Tibial nerve (tissue), 4 donors: ENCODE results near the gene RUNX1. TPM values are rescaled to one million over a fixed set of nuclear protein-coding genes. Genes with fewer than 3 reads are reported as not detected.

ENCODE experiments used
- DNase-seq, 2 donors: peaks; one replicate each; pipeline ENCODE4 v3.0.0-alpha.2; 2019; ENCODE audit warnings: low spot score in 2 of 2
- H3K27ac ChIP-seq, 4 donors: fragments of 200-600 bp; sonication (generic) in 3 of 4; one replicate each; pipeline ENCODE4 v1.5.1; 2017 to 2019; ENCODE audit warnings: mild to moderate bottlenecking in 1 of 4
- H3K27me3 ChIP-seq, 2 donors: fragments of 200-600 bp; sonication (generic) in 1 of 2; one replicate each; pipeline versions ENCODE4 v1.5.1 to v1.6.0; 2017 to 2019
- H3K36me3 ChIP-seq, 3 donors: fragments of 200-600 bp; sonication (generic); one replicate each; pipeline ENCODE4 v1.5.1; 2018 to 2019
- H3K4me1 ChIP-seq, 4 donors: fragments of 200-600 bp; sonication (generic) in 3 of 4; one replicate each; pipeline ENCODE4 v1.5.1; 2017 to 2019
- H3K4me3 ChIP-seq, 4 donors: fragments of 200-600 bp; sonication (generic) in 3 of 4; one replicate each; pipeline ENCODE4 v1.5.1; 2017 to 2019; ENCODE audit warnings: mild to moderate bottlenecking in 1 of 4, moderate library complexity in 1 of 4
- H3K9me3 ChIP-seq, 4 donors: fragments of 200-600 bp; sonication (generic) in 3 of 4; one replicate each; pipeline ENCODE4 v1.5.1; 2017 to 2019
- EP300 ChIP-seq, 2 donors: sonication (generic); formaldehyde crosslinking; IDR thresholded peaks; one replicate each; pipeline ENCODE4 v1.6.1; 2017; ENCODE audit warnings: antibody characterized with exemption in 2 of 2, mild to moderate bottlenecking in 1 of 2
- POLR2A ChIP-seq, 2 donors: fragments of 450-650 bp; IDR thresholded peaks; one replicate each; pipeline ENCODE4 v1.6.1; 2017; ENCODE audit warnings: antibody characterized with exemption in 2 of 2, mild to moderate bottlenecking in 2 of 2, moderate library complexity in 2 of 2
- WGBS, 2 donors: methylation state at CpG; one replicate each; pipeline ENCODE4 v1.1.5; 2018; 5-methylcytosine and 5-hydroxymethylcytosine counted together
- total RNA-seq, 4 donors: library from RNA; depleted of rRNA; stranded (reverse); fragments of >200 nt; gene quantifications; one replicate each; pipeline ENCODE4 v1.1.0, GENCODE V29; 2016
- TF ChIP-seq, protein P1 (sequence below), 5 experiments: fragments of 200-600 bp in 3 of 5; fragments of 450-650 bp in 2 of 5; sonication (generic) in 3 of 5; IDR thresholded peaks; one replicate each; pipeline ENCODE4 v1.5.1; 2016 to 2019; ENCODE audit warnings: antibody characterized with exemption in 5 of 5, mild to moderate bottlenecking in 3 of 5, moderate library complexity in 2 of 5

Gene RUNX1
- total RNA-seq, 4 donors from 2014 or later: 23.6 to 36.9 (median 26.3) TPM

DNA sequence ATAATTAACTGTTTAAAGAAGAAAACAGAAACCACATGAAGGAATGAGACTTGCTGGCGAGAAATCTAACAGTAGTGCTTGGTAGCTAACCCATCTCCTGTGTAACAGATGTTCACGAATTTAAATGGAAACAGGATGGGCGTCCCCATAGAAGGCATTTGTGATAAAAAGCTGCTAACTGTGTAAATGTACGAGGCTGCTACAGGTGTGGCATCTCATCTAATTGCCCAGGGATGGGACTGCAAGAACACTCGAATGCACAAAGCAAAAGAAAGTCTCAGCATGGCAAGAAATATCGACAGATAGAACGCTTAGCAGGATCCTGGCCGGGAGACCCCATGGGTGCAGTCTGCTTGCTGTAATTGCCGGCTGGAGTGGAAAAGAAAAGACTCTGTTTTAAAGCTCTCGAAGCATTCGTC is 112.7 kb downstream of the RUNX1 start:
- Histone ChIP-seq H3K4me3 (no peak overlapping the region), H3K27ac (no peak overlapping the region), H3K4me1 (peaks cover 0 to 14% (median 2%) of the 10 kb centered on the region in 4 donors), H3K27me3 (no peaks in the 10 kb centered on the region), H3K9me3 (no peaks in the 10 kb centered on the region), H3K36me3 (no peaks in the 10 kb centered on the region)
- no peak for DNase-seq
- TF ChIP-seq EP300 (IDR thresholded peaks at IDR 0.05) (no peak), POLR2A (IDR thresholded peaks at IDR 0.05) (no peak)
- TF ChIP-seq, protein P1, sequence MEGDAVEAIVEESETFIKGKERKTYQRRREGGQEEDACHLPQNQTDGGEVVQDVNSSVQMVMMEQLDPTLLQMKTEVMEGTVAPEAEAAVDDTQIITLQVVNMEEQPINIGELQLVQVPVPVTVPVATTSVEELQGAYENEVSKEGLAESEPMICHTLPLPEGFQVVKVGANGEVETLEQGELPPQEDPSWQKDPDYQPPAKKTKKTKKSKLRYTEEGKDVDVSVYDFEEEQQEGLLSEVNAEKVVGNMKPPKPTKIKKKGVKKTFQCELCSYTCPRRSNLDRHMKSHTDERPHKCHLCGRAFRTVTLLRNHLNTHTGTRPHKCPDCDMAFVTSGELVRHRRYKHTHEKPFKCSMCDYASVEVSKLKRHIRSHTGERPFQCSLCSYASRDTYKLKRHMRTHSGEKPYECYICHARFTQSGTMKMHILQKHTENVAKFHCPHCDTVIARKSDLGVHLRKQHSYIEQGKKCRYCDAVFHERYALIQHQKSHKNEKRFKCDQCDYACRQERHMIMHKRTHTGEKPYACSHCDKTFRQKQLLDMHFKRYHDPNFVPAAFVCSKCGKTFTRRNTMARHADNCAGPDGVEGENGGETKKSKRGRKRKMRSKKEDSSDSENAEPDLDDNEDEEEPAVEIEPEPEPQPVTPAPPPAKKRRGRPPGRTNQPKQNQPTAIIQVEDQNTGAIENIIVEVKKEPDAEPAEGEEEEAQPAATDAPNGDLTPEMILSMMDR (IDR thresholded peaks at IDR 0.05): no peak
- WGBS, 2 donors: 31 to 32% methylated on average over 11 of the region's 11 CpGs

DNA sequence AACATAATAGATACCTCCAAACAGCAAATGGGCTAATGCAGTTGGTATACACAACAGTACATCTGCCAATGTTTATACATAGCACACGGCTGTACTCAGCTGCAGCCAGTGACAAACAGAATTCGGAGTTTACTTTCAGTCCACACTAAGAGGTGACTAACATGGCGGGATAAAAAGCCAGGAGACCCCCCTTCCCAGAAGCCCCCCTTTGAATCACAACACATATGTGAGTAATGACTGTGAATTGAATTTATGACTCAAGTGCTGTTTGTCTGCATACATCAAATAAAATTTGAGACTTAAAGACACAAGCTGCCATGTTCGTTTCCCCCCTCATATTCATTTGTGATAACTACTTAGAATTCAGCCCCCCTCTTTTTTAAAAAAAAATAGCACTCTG is 113.2 kb downstream of the RUNX1 start:
- TF ChIP-seq, protein P1 (IDR thresholded peaks at IDR 0.05): no peak
- TF ChIP-seq EP300 (IDR thresholded peaks at IDR 0.05) (no peak), POLR2A (IDR thresholded peaks at IDR 0.05) (no peak)
- Histone ChIP-seq H3K27ac (no peak overlapping the region), H3K4me3 (no peak overlapping the region), H3K9me3 (no peaks in the 10 kb centered on the region), H3K27me3 (no peaks in the 10 kb centered on the region), H3K36me3 (no peaks in the 10 kb centered on the region), H3K4me1 (peaks cover 0 to 14% (median 2%) of the 10 kb centered on the region in 4 donors)
- no peak for DNase-seq
- WGBS, 2 donors: 74 to 77% methylated on average over 4 of the region's 4 CpGs

DNA sequence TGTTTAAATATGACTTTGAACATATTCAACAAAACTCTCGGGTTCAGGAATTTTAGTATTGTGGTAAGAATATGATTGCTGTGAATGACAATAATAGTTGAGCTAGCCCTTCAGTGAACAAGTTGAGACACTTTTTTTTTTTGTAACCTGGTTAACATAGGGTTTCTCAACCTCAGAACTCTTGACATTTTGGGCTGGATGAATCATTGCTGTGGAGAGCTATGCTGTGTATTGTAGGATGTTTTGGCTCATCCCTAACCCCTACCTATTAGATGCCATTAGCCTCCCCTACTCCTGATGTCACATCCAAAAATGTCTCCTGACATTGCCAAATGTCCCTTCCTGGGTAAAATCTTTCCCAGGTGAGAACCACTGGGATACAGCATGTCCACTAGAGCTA is 113.7 kb downstream of the RUNX1 start:
- Histone ChIP-seq H3K4me3 (no peak overlapping the region), H3K27me3 (no peaks in the 10 kb centered on the region), H3K27ac (no peak overlapping the region), H3K36me3 (no peaks in the 10 kb centered on the region), H3K9me3 (no peaks in the 10 kb centered on the region), H3K4me1 (peaks cover 0 to 14% (median 2%) of the 10 kb centered on the region in 4 donors)
- TF ChIP-seq POLR2A (IDR thresholded peaks at IDR 0.05) (no peak), EP300 (IDR thresholded peaks at IDR 0.05) (no peak)
- TF ChIP-seq, protein P1 (IDR thresholded peaks at IDR 0.05): no peak
- DNase-seq: no peak
- 89 to 94% methylated on average over 1 of the region's 1 CpG for WGBS, 2 donors

DNA sequence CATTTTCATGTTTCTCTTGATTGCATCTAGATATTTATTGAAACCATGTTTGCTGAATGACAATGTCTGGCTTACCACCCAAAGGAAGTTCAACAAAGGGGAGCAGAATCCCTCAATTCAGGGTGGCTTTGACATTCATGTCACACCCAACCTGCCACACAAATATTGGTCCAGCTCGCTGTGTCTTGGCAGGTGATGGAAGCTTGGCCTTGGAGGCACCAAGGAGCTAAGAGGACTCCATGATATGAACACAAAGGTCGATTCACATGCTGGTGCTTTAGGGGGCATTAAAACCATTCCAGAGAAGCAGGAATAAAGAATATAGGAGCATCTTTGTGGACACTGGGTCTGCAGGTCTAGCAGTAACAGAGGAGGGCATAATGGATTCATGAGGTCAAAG is 114.8 kb downstream of the RUNX1 start:
- Histone ChIP-seq H3K27me3 (no peaks in the 10 kb centered on the region), H3K36me3 (no peaks in the 10 kb centered on the region), H3K4me1 (peaks cover 0 to 11% (median 2%) of the 10 kb centered on the region in 4 donors), H3K9me3 (no peaks in the 10 kb centered on the region), H3K27ac (no peak overlapping the region), H3K4me3 (no peak overlapping the region)
- TF ChIP-seq POLR2A (IDR thresholded peaks at IDR 0.05) (no peak), EP300 (IDR thresholded peaks at IDR 0.05) (no peak)
- TF ChIP-seq, protein P1 (IDR thresholded peaks at IDR 0.05): no peak
- 78 to 94% methylated on average over 2 of the region's 2 CpGs for WGBS, 2 donors
- DNase-seq: no peak

DNA sequence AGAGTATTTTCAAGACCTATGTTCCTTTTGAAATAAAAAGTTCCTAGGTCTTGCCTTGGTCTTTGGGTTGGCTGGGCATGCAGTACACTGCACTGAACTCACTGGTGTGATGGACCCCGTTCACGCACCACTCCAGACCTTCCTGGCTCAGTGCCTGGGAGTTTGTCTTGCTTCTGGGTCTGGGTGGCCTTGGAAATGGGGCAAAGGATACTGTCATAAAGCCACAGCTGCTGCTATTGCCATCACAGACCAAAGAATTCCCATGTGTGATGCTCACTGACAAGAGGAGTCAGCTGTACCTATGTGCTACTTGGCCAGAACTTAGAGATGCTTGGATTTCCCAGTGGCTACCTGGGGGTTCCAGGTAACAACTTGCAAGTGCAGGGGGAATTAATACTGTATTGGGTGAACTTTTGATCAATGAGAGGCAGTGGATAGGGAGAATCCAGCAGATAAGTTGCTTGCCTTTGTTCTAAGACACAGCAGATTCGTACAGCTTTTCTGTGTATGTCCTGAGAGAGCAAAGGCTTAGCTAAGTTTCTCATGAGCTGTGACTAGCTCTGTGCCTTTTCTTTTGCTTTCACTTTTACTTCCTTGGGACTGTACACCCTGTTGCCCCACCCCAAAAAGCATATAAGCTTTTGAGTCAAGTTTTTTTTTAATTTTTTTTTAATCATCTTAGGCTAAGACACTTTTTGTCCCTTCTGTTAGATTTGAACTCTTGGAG is 115.3 kb downstream of the RUNX1 start:
- H3K4me1 ChIP-seq: peaks cover 0 to 11% (median 2%) of the 10 kb centered on the region in 4 donors
- DNase-seq: no peak
- H3K4me3 ChIP-seq: no peak overlapping the region
- WGBS, 2 donors: 74 to 77% methylated on average over 3 of the region's 3 CpGs
- no peaks in the 10 kb centered on the region for H3K9me3 ChIP-seq
- no peaks in the 10 kb centered on the region for H3K27me3 ChIP-seq
- no peaks in the 10 kb centered on the region for H3K36me3 ChIP-seq
- TF ChIP-seq EP300 (IDR thresholded peaks at IDR 0.05) (no peak), POLR2A (IDR thresholded peaks at IDR 0.05) (no peak)
- TF ChIP-seq, protein P1 (IDR thresholded peaks at IDR 0.05): no peak
- H3K27ac ChIP-seq: peak overlapping the region in 1 of 4 donors; percentile 35
